Bronchial epithelial cell (primary cell): ENCODE measurements around the gene KIZ. TPM values are rescaled to one million over a fixed set of nuclear protein-coding genes. Genes with fewer than 3 reads are reported as not detected.

ENCODE experiments used
- DNase-seq: peaks from one replicate; pipeline ENCODE4 v3.0.0-alpha.2; 2010; ENCODE audit warnings: low read depth
- FAIRE-seq: peaks from 2 replicates; lab custom pipeline; 2011; peaks lifted over from hg19 to GRCh38; lab: Jason Lieb, UNC
- H3K27me3 ChIP-seq: 2 replicates; pipeline ENCODE4 v1.5.1; 2011; ENCODE audit warnings: low read length; ENCODE audit not compliant: control insufficient read depth, insufficient read depth
- H3K36me3 ChIP-seq: 2 replicates; pipeline ENCODE4 v1.5.1; 2011; ENCODE audit warnings: low read length; ENCODE audit not compliant: control insufficient read depth, insufficient read depth
- H3K4me3 ChIP-seq: 2 replicates; pipeline ENCODE4 v1.5.1; 2011; ENCODE audit warnings: mild to moderate bottlenecking, low read depth, low read length, control low read depth
- CTCF ChIP-seq: IDR thresholded peaks from 2 replicates; pipeline ENCODE4 v1.5.1; 2011; ENCODE audit warnings: mild to moderate bottlenecking, moderate library complexity, low read length, control low read depth, inconsistent platforms; ENCODE audit not compliant: insufficient read depth, severe bottlenecking
- total RNA-seq: library from RNA; depleted of rRNA; stranded (reverse); fragments of >200 nt; gene quantifications from 2 replicates; pipeline ENCODE4 v1.2.1, GENCODE V29; 2014

The KIZ gene
- total RNA-seq, 1 donor from 2014 or later, result 12.9 TPM

GRCh38 chr20:21269772-21270171 is 143.9 kb downstream of the KIZ start:
- no peak for TF ChIP-seq CTCF
- no peaks in the 10 kb centered on the region for H3K27me3 ChIP-seq
- no peak for DNase-seq
- no peaks in the 10 kb centered on the region for H3K36me3 ChIP-seq
- FAIRE-seq, result no peak
- H3K4me3 ChIP-seq, result no peak overlapping the region

GRCh38 chr20:21270806-21271205 is 144.9 kb downstream of the KIZ start:
- no peak for TF ChIP-seq CTCF
- FAIRE-seq (no peak), DNase-seq (no peak)
- no peak overlapping the region for H3K4me3 ChIP-seq
- H3K36me3 ChIP-seq, result no peaks in the 10 kb centered on the region
- H3K27me3 ChIP-seq, result no peaks in the 10 kb centered on the region

- no peaks in the 10 kb centered on the region for H3K36me3 ChIP-seq
- no peak for TF ChIP-seq CTCF
- H3K4me3 ChIP-seq, result no peak overlapping the region
- no peak for FAIRE-seq
- DNase-seq, result peak; percentile 14
- H3K27me3 ChIP-seq, result no peaks in the 10 kb centered on the region
These were observed 146.4 kb downstream of the KIZ start for GRCh38 chr20:21272279-21272678.

- no peak for TF ChIP-seq CTCF
- H3K4me3 ChIP-seq, result no peak overlapping the region
- no peaks in the 10 kb centered on the region for H3K27me3 ChIP-seq
- DNase-seq (no peak), FAIRE-seq (no peak)
- H3K36me3 ChIP-seq, result no peaks in the 10 kb centered on the region
These were observed 146.8 kb downstream of the KIZ start for GRCh38 chr20:21272679-21273078.

- no peak for FAIRE-seq
- TF ChIP-seq CTCF, result no peak
- H3K36me3 ChIP-seq, result no peaks in the 10 kb centered on the region
These were observed 148.0 kb downstream of the KIZ start for GRCh38 chr20:21273755-21274386.

GRCh38 chr20:21278829-21279228 is 152.9 kb downstream of the KIZ start:
- Histone ChIP-seq H3K36me3 (no peaks in the 10 kb centered on the region), H3K27me3 (no peaks in the 10 kb centered on the region), H3K4me3 (no peak overlapping the region)
- no peak for TF ChIP-seq CTCF
- DNase-seq, result no peak
- no peak for FAIRE-seq

More at GRCh38 chr20:21273755-21274386, 148.0 kb downstream of the KIZ start:
- Histone ChIP-seq H3K4me3 (no peak overlapping the region), H3K27me3 (no peaks in the 10 kb centered on the region)
- no peak for DNase-seq
